ENCODE data around the gene PDGFC. TPM values are rescaled to one million over a fixed set of nuclear protein-coding genes. Genes with fewer than 3 reads are reported as not detected.

The PDGFC gene
- total RNA-seq, 1 donor = 42.8 TPM

DNA sequence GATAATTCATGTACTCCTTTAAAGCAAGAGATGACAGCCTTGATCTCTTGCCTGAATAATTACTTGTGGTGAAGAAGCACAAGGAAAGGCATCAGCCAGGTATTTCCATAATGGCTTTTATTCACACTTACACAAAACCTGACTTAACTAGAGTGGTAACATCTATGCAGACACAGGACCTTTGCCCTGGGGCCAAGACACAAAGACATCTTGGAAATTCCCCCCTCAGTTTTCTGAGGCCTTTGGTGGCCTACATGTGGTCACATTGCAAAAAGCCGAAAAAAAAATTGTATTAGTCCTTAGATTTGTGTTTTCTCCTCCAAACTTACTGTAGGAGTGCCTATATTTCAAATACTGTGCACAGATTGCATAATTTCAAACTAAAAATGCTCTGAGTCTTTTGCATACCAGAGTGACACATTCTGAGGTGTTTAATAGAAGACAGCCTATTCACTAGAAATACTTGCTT is 172.4 kb downstream of the PDGFC start:
- no peak overlapping the region for H3K4me3 ChIP-seq (ENCODE audit: low read depth, low read length)
- peak; percentile 83 for DNase-seq (ENCODE audit: low read depth)
- TF ChIP-seq CTCF (IDR thresholded peaks at IDR 0.05; ENCODE audit: insufficient read depth, low read length) = no peak

DNA sequence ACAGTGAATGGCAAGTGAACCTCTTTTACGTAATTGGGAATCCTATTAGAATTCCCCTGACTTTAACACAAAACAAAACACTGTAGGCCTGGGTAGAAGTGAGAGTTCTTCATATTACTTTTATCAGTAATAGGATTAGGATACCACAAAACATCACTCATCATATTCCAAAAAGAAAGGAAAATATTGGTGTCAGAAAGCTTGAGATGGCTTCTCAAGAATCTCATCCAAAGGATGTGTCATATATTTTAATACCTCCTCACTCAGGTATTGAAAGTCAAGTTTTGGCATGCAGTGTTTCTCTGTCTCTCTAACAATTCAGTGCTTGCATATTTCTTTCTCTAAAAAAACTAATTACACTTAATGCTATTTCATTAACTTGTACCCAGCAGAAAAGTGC is 173.2 kb downstream of the PDGFC start:
- H3K4me3 ChIP-seq (ENCODE audit: low read depth, low read length) = no peak overlapping the region
- no peak for DNase-seq (ENCODE audit: low read depth)

GRCh38 chr4:156797206-156797605 is 174.4 kb downstream of the PDGFC start:
- no peak for TF ChIP-seq CTCF (IDR thresholded peaks at IDR 0.05; ENCODE audit: insufficient read depth, low read length)
- DNase-seq (ENCODE audit: low read depth) = no peak
- no peak overlapping the region for H3K4me3 ChIP-seq (ENCODE audit: low read depth, low read length)

More for the DNA sequence above, 173.2 kb downstream of the PDGFC start:
- TF ChIP-seq CTCF (IDR thresholded peaks at IDR 0.05; ENCODE audit: insufficient read depth, low read length) = no peak

- no peak for DNase-seq (ENCODE audit: low read depth)
- TF ChIP-seq CTCF (IDR thresholded peaks at IDR 0.05; ENCODE audit: insufficient read depth, low read length) = no peak
- H3K4me3 ChIP-seq (ENCODE audit: low read depth, low read length) = no peak overlapping the region
Measured at GRCh38 chr4:156795727-156796126, 175.9 kb downstream of the PDGFC start.

GRCh38 chr4:156794863-156795262 is 176.7 kb downstream of the PDGFC start:
- TF ChIP-seq CTCF (IDR thresholded peaks at IDR 0.05; ENCODE audit: insufficient read depth, low read length) = no peak
- H3K4me3 ChIP-seq (ENCODE audit: low read depth, low read length) = no peak overlapping the region
- no peak for DNase-seq (ENCODE audit: low read depth)

DNA sequence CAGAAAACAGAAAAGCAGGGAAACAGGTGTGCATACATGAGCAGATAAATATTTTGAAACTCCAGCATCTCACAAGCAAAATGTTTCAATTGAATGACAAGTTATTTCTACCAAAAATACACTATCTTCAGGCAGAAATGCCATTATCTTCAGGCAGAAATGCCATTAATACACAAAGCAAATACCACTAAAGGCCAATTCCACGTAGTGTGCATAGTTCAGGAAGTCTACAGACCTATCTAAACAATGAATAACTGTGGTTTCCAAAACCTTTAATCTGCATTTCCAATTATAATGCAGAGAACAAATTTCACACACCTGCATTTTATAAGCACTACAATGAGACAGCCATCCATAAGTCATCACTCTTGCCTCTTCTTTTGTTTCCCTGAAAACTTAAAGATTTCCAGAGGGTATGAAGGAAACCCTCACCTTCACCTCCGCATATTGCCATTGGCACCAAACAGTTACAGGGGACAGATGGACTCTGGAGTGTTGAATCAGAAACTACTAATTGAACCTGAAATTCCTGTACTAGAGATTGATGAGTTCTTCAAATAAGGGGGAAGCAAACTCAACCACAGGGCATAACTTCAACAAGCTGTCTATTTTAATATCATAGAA is 179.0 kb downstream of the PDGFC start:
- H3K4me3 ChIP-seq (ENCODE audit: low read depth, low read length) = no peak overlapping the region
- DNase-seq (ENCODE audit: low read depth) = peak; percentile 21
- no peak for TF ChIP-seq CTCF (IDR thresholded peaks at IDR 0.05; ENCODE audit: insufficient read depth, low read length)

DNA sequence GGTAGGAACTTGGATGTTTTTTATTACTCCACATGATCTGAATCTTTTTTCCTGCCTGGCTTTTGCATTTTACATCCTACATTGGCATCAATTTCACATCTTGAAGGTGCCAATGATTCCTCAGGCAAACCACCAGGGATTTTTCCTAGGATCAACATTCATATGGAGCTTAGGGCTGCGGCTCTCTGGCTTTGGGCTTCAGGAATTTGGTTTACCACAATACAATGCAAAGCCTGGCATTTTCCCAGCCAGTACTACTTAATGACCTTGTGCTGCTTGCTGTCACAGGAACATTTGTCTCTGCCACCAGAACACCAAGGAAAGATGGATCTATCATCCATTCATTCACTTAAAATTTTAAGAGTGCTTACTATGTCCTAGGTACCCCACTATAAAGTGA is 180.7 kb downstream of the PDGFC start:
- DNase-seq (ENCODE audit: low read depth) = peak; percentile 80
- H3K4me3 ChIP-seq (ENCODE audit: low read depth, low read length) = no peak overlapping the region
- TF ChIP-seq CTCF (IDR thresholded peaks at IDR 0.05; ENCODE audit: insufficient read depth, low read length) = peak; percentile 8
